Vagina (tissue), 2 donors: ENCODE measurements around the gene SEMA4B. TPM values are rescaled to one million over a fixed set of nuclear protein-coding genes. Genes with fewer than 3 reads are reported as not detected.

Experiments used
- DNase-seq, 2 donors: peaks; one replicate each; pipeline ENCODE4 v3.0.0-alpha.2; 2017; ENCODE audit errors: extremely low spot score in 2 of 2
- H3K27ac ChIP-seq: fragments of 200-600 bp; sonication (generic); one replicate; pipeline ENCODE4 v1.5.1; 2019
- H3K27me3 ChIP-seq: fragments of 200-600 bp; sonication (generic); one replicate; pipeline ENCODE4 v1.5.1; 2019
- H3K36me3 ChIP-seq, 2 donors: fragments of 200-600 bp; sonication (generic); one replicate each; pipeline ENCODE4 v1.5.1; 2017 to 2019
- H3K4me1 ChIP-seq: fragments of 200-600 bp; sonication (generic); one replicate; pipeline ENCODE4 v1.5.1; 2019
- H3K4me3 ChIP-seq, 2 donors: fragments of 200-600 bp; sonication (generic); 1 replicate in 1 of 2; 2 replicates in 1 of 2; pipeline ENCODE4 v1.5.1; 2016 to 2019
- H3K9me3 ChIP-seq: fragments of 200-600 bp; sonication (generic); one replicate; pipeline ENCODE4 v1.5.1; 2019
- CTCF ChIP-seq, 3 experiments: fragments of 450-650 bp in 2 of 3; fragments of 200-600 bp in 1 of 3; sonication (generic) in 1 of 3; IDR thresholded peaks; one replicate each; pipeline ENCODE4 v1.5.1; 2017 to 2019; ENCODE audit warnings: antibody characterized with exemption in 3 of 3, mild to moderate bottlenecking in 2 of 3, moderate library complexity in 2 of 3
- POLR2A ChIP-seq, 2 donors: fragments of 450-650 bp; IDR thresholded peaks; one replicate each; pipeline ENCODE4 v1.6.1; 2017; ENCODE audit warnings: antibody characterized with exemption in 2 of 2, mild to moderate bottlenecking in 2 of 2, moderate library complexity in 2 of 2
- POLR2AphosphoS5 ChIP-seq, 2 donors: sonication (generic); formaldehyde crosslinking; IDR thresholded peaks; one replicate each; pipeline ENCODE4 v1.9.0; 2017; ENCODE audit warnings: antibody characterized with exemption in 2 of 2, mild to moderate bottlenecking in 2 of 2, low read depth in 1 of 2; ENCODE audit not compliant: insufficient read depth in 1 of 2
- intact Hi-C: fragments of 100-400 bp; cut with DNase I; formaldehyde crosslinking; loops from one replicate; pipeline ENCODE4 v1.15.1; 2023
- total RNA-seq: library from RNA; depleted of rRNA; stranded (reverse); fragments of >200 nt; gene quantifications from one replicate; pipeline ENCODE4 v1.2.3, GENCODE V29; 2016

SEMA4B gene
- total RNA-seq, 1 donor from 2014 or later = 205 TPM

DNA sequence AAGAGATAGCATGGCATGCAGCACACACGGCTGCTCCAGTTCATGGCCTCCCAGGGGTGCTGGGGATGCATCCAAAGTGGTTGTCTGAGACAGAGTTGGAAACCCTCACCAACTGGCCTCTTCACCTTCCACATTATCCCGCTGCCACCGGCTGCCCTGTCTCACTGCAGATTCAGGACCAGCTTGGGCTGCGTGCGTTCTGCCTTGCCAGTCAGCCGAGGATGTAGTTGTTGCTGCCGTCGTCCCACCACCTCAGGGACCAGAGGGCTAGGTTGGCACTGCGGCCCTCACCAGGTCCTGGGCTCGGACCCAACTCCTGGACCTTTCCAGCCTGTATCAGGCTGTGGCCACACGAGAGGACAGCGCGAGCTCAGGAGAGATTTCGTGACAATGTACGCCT, 27.8 kb downstream of the SEMA4B start:
- Histone ChIP-seq H3K36me3 (peaks cover 0 to 63% of the 10 kb centered on the region in 2 donors), H3K4me3 (no peak overlapping the region), H3K4me1 (peaks cover 37% of the 10 kb centered on the region), H3K27me3 (no peaks in the 10 kb centered on the region), H3K9me3 (no peaks in the 10 kb centered on the region), H3K27ac (no peak overlapping the region)
- DNase-seq = no peak
- intact Hi-C loops = no loop called here
- TF ChIP-seq POLR2A (IDR thresholded peaks at IDR 0.05) = no peak

GRCh38 chr15:90230071-90230494, 29.0 kb downstream of the SEMA4B start:
- H3K27me3 ChIP-seq = no peaks in the 10 kb centered on the region
- H3K4me3 ChIP-seq = no peak overlapping the region
- peaks cover 0 to 52% of the 10 kb centered on the region in 2 donors for H3K36me3 ChIP-seq
- H3K4me1 ChIP-seq = peaks cover 47% of the 10 kb centered on the region
- DNase-seq = no peak
- no peak for TF ChIP-seq CTCF (IDR thresholded peaks at IDR 0.05)
- intact Hi-C loops = no loop called here
- H3K27ac ChIP-seq = peak overlapping the region; percentile 40
- H3K9me3 ChIP-seq = no peaks in the 10 kb centered on the region

DNA sequence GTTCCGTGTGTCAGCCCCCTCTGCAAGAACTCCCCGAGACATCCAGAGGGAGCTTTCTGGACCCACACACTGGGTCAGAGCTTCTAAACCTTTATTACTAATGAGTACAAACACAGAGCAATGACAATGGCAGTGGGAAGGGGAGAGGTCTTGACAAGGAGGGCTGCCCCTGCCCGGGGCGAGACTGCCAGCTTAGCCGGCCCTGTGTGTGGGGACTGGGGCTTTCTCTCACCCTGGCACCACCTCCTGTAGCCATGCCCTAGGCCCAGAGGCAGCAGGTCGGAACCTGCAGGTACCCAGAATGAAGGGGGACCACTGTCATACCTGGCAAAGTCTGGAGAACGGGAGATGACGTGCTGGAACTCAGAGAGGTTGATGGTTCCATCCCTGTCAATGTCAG, 29.5 kb downstream of the SEMA4B start:
- Histone ChIP-seq H3K4me3 (no peak overlapping the region), H3K36me3 (peaks cover 0 to 47% of the 10 kb centered on the region in 2 donors), H3K9me3 (no peaks in the 10 kb centered on the region), H3K27me3 (no peaks in the 10 kb centered on the region), H3K27ac (peak overlapping the region; percentile 40), H3K4me1 (peaks cover 47% of the 10 kb centered on the region)
- intact Hi-C loops = no loop called here
- no peak for DNase-seq
- TF ChIP-seq POLR2AphosphoS5 (IDR thresholded peaks at IDR 0.05; ENCODE audit: insufficient read depth in 1 of 2, low read depth in 1 of 2) (no peak), POLR2A (IDR thresholded peaks at IDR 0.05) (no peak), CTCF (IDR thresholded peaks at IDR 0.05) (no peak)

DNA sequence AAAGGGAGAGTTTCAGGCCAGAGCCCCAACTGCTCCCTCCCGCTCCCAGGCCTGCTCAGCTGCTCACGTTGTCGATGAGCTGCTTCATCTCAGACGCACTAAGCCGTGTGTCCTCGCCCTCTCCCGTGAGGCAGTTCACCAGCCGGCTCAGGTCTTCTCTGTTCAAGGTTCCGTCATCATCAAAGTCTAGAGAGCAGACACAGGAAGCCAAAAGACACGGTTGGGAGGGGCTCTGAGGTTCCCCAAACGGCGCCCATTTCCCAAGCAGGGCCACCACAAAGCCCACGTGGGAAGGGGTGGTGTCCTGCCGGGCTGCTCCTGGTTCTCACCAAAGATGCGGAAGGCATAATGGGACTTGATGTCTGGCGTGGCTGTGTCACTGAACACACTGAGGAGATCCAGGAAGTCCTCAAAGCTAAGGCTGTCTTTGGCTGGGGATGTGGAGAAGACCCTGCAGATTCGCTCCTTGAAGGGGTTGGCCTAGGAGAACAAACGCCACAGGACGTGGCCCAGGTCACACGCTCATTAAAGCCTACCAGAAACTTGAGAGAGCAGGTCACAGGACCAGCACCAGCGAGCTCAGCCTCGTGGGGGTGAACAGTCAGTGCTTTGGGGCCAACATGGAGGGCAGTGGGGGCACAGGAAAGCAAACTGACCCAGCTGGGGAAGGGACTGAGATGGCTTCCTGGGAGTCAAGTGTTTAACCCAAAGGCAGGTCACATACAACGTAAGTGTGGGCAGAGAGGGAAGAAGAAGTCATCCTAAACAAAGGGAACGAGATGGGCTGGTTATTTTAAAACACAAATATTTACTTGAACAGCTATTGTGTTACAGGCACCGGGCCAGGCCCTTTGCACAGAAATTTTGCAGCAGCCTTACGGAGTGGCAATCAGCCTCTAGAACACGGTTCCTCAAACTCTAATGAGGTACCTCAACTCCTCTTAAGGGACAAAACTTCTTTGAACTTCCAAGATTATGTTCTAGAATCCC, 30.2 kb downstream of the SEMA4B start:
- Histone ChIP-seq H3K27me3 (no peaks in the 10 kb centered on the region), H3K4me1 (peaks cover 47% of the 10 kb centered on the region), H3K36me3 (peaks cover 0 to 40% of the 10 kb centered on the region in 2 donors), H3K9me3 (no peaks in the 10 kb centered on the region), H3K27ac (peak overlapping the region; percentile 40), H3K4me3 (no peak overlapping the region)
- TF ChIP-seq POLR2AphosphoS5 (IDR thresholded peaks at IDR 0.05; ENCODE audit: insufficient read depth in 1 of 2, low read depth in 1 of 2) = peak in 1 of 2 donors; percentile 15
- TF ChIP-seq POLR2A (IDR thresholded peaks at IDR 0.05) = no peak
- no peak for DNase-seq
- intact Hi-C loops = no loop called here

DNA sequence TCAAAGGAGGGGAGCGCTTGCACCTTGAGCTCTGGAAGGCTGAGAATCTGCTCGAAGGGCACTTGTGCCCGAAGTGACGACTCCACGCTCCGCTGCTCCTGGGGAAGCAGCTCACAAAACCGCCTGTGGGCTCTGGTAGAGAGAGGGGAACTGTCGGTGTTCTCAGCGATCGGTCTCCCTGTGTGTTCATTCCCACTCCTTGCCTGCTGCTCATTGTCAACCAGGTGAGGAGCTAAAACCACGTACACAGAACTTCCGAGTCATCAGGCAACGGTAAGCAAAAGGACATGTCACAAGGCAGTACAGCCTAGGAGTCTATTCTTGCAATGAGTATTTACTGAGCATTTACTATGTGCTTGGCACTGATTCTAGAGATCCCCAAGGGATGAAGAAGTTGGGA, 31.1 kb downstream of the SEMA4B start:
- Histone ChIP-seq H3K9me3 (no peaks in the 10 kb centered on the region), H3K4me1 (peaks cover 47% of the 10 kb centered on the region), H3K27me3 (no peaks in the 10 kb centered on the region), H3K4me3 (no peak overlapping the region), H3K36me3 (peaks cover 0 to 31% of the 10 kb centered on the region in 2 donors), H3K27ac (peak overlapping the region; percentile 40)
- TF ChIP-seq POLR2AphosphoS5 (IDR thresholded peaks at IDR 0.05; ENCODE audit: insufficient read depth in 1 of 2, low read depth in 1 of 2) = no peak
- TF ChIP-seq CTCF (IDR thresholded peaks at IDR 0.05) = no peak
- TF ChIP-seq POLR2A (IDR thresholded peaks at IDR 0.05) = no peak
- DNase-seq = no peak
- intact Hi-C loops = no loop called here

- Histone ChIP-seq H3K36me3 (peaks cover 0 to 24% of the 10 kb centered on the region in 2 donors), H3K27me3 (no peaks in the 10 kb centered on the region), H3K27ac (peak overlapping the region; percentile 83), H3K4me1 (peaks cover 47% of the 10 kb centered on the region), H3K9me3 (no peaks in the 10 kb centered on the region), H3K4me3 (peak overlapping the region; percentile 70 to 98)
- TF ChIP-seq CTCF (IDR thresholded peaks at IDR 0.05) (peak in 1 of 3 experiments; percentile 42), POLR2AphosphoS5 (IDR thresholded peaks at IDR 0.05; ENCODE audit: insufficient read depth in 1 of 2, low read depth in 1 of 2) (no peak)
- DNase-seq = no peak
- intact Hi-C loops = no loop called here
These were observed 31.8 kb downstream of the SEMA4B start for GRCh38 chr15:90232941-90233386.
